Epithelial cell of proximal tubule (primary cell): Measurements from ENCODE around the gene AGT. TPM values are rescaled to one million over a fixed set of nuclear protein-coding genes. Genes with fewer than 3 reads are reported as not detected.

ENCODE experiments used
- DNase-seq: peaks from one replicate; pipeline ENCODE4 v3.0.0-alpha.2; 2011; ENCODE audit warnings: low read depth
- H3K4me3 ChIP-seq: 2 replicates; pipeline ENCODE4 v1.5.1; 2011; ENCODE audit warnings: low read depth, mild to moderate bottlenecking, low read length
- CTCF ChIP-seq: conservative IDR thresholded peaks from 2 replicates; pipeline ENCODE4 v1.5.1; 2012; ENCODE audit warnings: low read depth, mild to moderate bottlenecking, low read length
- total RNA-seq: library from RNA; depleted of rRNA; stranded (reverse); fragments of >200 nt; gene quantifications from 2 replicates; pipeline ENCODE4 v1.2.3, GENCODE V29; 2015

The AGT gene
- total RNA-seq, 1 donor from 2014 or later, result 3.2 TPM

GRCh38 chr1:230745071-230745470 is 31.1 kb upstream of the AGT start:
- no peak overlapping the region for H3K4me3 ChIP-seq
- no peak for TF ChIP-seq CTCF
- no peak for DNase-seq

GRCh38 chr1:230744382-230744781 is 30.5 kb upstream of the AGT start:
- no peak overlapping the region for H3K4me3 ChIP-seq
- DNase-seq, result no peak
- no peak for TF ChIP-seq CTCF

- DNase-seq, result no peak
- no peak for TF ChIP-seq CTCF
- no peak overlapping the region for H3K4me3 ChIP-seq
Measured at GRCh38 chr1:230743899-230744298, 30.0 kb upstream of the AGT start.

GRCh38 chr1:230739564-230740290 is 25.8 kb upstream of the AGT start:
- TF ChIP-seq CTCF, result no peak

GRCh38 chr1:230737622-230738262 is 23.8 kb upstream of the AGT start:
- TF ChIP-seq CTCF, result no peak
- H3K4me3 ChIP-seq, result no peak overlapping the region
- no peak for DNase-seq

More at GRCh38 chr1:230739564-230740290, 25.8 kb upstream of the AGT start:
- H3K4me3 ChIP-seq, result no peak overlapping the region
- DNase-seq, result no peak

- no peak for DNase-seq
- no peak for TF ChIP-seq CTCF
- H3K4me3 ChIP-seq, result no peak overlapping the region
Measured at GRCh38 chr1:230735447-230735846, 21.5 kb upstream of the AGT start.

- TF ChIP-seq CTCF, result no peak
- no peak overlapping the region for H3K4me3 ChIP-seq
- no peak for DNase-seq
Measured at GRCh38 chr1:230730977-230731376, 17.1 kb upstream of the AGT start.
